ENCODE results near the gene ADGRV1. TPM values are rescaled to one million over a fixed set of nuclear protein-coding genes. Genes with fewer than 3 reads are reported as not detected.
A peak's percentile ranks its signal among the peaks of the same experiment; 100 is the strongest.

The ADGRV1 gene
- polyA plus RNA-seq, 2 of the 4 experiments (the other 2 are of a cell fraction): 0.70 to 3.7 TPM

- Histone ChIP-seq H3K4me2 (peak overlapping the region; percentile 18; the same call in 1 of the 3 replicates), H3K27ac (peak overlapping the region in 1 of 2 experiments; percentile 41; a peak in 1 of 6 replicates), H3K9me3 (no peaks in the 10 kb centered on the region), H3K4me1 (peaks cover 45% of the 10 kb centered on the region), H3K4me3 (no peak overlapping the region)
- FAIRE-seq (no peak), ATAC-seq (peak in 1 of 2 experiments; percentile 49; a peak in 3 of 6 replicates), DNase-seq (ENCODE audit: low read depth in 1 of 2, low spot score in 1 of 2) (no peak)
- POLR2A ChIA-PET: no interaction called here
- no peak for TF ChIP-seq CHD4 (IDR thresholded peaks at IDR 0.05; ENCODE audit: borderline replicate concordance)
- no peak for TF ChIP-seq FOSL2 (IDR thresholded peaks at IDR 0.05)
- TF ChIP-seq FOSL2 (CRISPR knock-in tag; IDR thresholded peaks at IDR 0.05): peak; percentile 21; the same call in 1 of the 2 replicates
- CTCF ChIA-PET: interaction anchor here (1.0 to 1.1 kb wide), 2 partner anchors 11 to 252 kb away, joined by 3 read pairs; no protein-coding TSS in a partner anchor
Measured at GRCh38 chr5:91133183-91133582, 574.6 kb downstream of the ADGRV1 start.

- TF ChIP-seq FOSL2 (IDR thresholded peaks at IDR 0.05) (no peak), FOSL2 (CRISPR knock-in tag; IDR thresholded peaks at IDR 0.05) (no peak), EP300 (IDR thresholded peaks at IDR 0.05) (no peak), HMGXB4 (CRISPR knock-in tag; IDR thresholded peaks at IDR 0.05; ENCODE audit: borderline replicate concordance) (no peak), HES2 (IDR thresholded peaks at IDR 0.05) (no peak), JUN (IDR thresholded peaks at IDR 0.05) (no peak), CBX8 (IDR thresholded peaks at IDR 0.05) (no peak), MAX (IDR thresholded peaks at IDR 0.05) (no peak), HOXA7 (CRISPR knock-in tag; IDR thresholded peaks at IDR 0.05) (no peak), EHMT2 (IDR thresholded peaks at IDR 0.05; ENCODE audit: low read depth) (no peak), HOXB5 (CRISPR knock-in tag; IDR thresholded peaks at IDR 0.05) (no peak)
- no peak overlapping the region for H3K4me3 ChIP-seq
- POLR2A ChIA-PET: no interaction called here
- H3K4me2 ChIP-seq: peak overlapping the region; percentile 19; the same call in 2 of the 3 replicates
- FAIRE-seq (no peak), ATAC-seq (peak in 1 of 2 experiments; percentile 42; a peak in 2 of 6 replicates), DNase-seq (ENCODE audit: low read depth in 1 of 2, low spot score in 1 of 2) (no peak)
- H3K4me1 ChIP-seq: peaks cover 35% of the 10 kb centered on the region
- 76% methylated on average over 5 of the region's 5 CpGs for WGBS (ENCODE audit: missing lambda C conversion rate)
- CTCF ChIA-PET: interaction anchor here (1.4 kb wide), 1 partner anchor 10 kb away, joined by 5 read pairs; no protein-coding TSS in a partner anchor
- peak overlapping the region; percentile 37 to 62; a peak in 5 of 6 replicates for H3K27ac ChIP-seq
- H3K9me3 ChIP-seq: no peaks in the 10 kb centered on the region
Measured at GRCh38 chr5:91135475-91136248, 577.1 kb downstream of the ADGRV1 start.

GRCh38 chr5:91136271-91136670, 577.7 kb downstream of the ADGRV1 start:
- H3K4me2 ChIP-seq: peak overlapping the region; percentile 19; the same call in 2 of the 3 replicates
- FAIRE-seq: no peak
- peak overlapping the region; percentile 37 to 62; a peak in 5 of 6 replicates for H3K27ac ChIP-seq
- peak in 1 of 2 experiments; percentile 23 for DNase-seq (ENCODE audit: low read depth in 1 of 2, low spot score in 1 of 2)
- 0% methylated on average over 1 of the region's 1 CpG for WGBS (ENCODE audit: missing lambda C conversion rate)
- ChIA-PET POLR2A (no interaction called here), CTCF (interaction anchor here (1.7 kb wide), 1 partner anchor 249 kb away, joined by 6 read pairs; no protein-coding TSS in a partner anchor)
- ATAC-seq: peak; percentile 19 to 67; a peak in 4 of 6 replicates
- TF ChIP-seq USF2 (IDR thresholded peaks at IDR 0.05) (no peak), GATA3 (IDR thresholded peaks at IDR 0.05; ENCODE audit: borderline replicate concordance) (no peak), ZFP36 (IDR thresholded peaks at IDR 0.05; ENCODE audit: borderline replicate concordance, partially characterized antibody) (no peak), SMC3 (IDR thresholded peaks at IDR 0.05) (no peak), EHF (CRISPR knock-in tag; IDR thresholded peaks at IDR 0.05) (no peak), RARB (CRISPR knock-in tag; IDR thresholded peaks at IDR 0.05) (no peak), ZC3H11A (IDR thresholded peaks at IDR 0.05) (no peak), BHLHE40 (IDR thresholded peaks at IDR 0.05; ENCODE audit: low read depth, low read length) (no peak), ATOH8 (CRISPR knock-in tag; IDR thresholded peaks at IDR 0.05; ENCODE audit: low read depth) (no peak), E2F6 (IDR thresholded peaks at IDR 0.05; ENCODE audit: borderline replicate concordance, low read depth) (no peak), EP300 (IDR thresholded peaks at IDR 0.05) (no peak), HES2 (IDR thresholded peaks at IDR 0.05) (no peak), MAZ (IDR thresholded peaks at IDR 0.05; ENCODE audit: borderline replicate concordance, low read depth, low read length) (no peak), RFX5 (IDR thresholded peaks at IDR 0.05) (no peak), ZNF302 (CRISPR knock-in tag; IDR thresholded peaks at IDR 0.05) (no peak), MAFK (IDR thresholded peaks at IDR 0.05; ENCODE audit: partially characterized antibody) (no peak), NR3C1 (IDR thresholded peaks at IDR 0.05) (no peak), ESRRA (IDR thresholded peaks at IDR 0.05; ENCODE audit: borderline replicate concordance, low read length) (no peak), FOXS1 (CRISPR knock-in tag; IDR thresholded peaks at IDR 0.05) (no peak), CBX8 (IDR thresholded peaks at IDR 0.05) (no peak)
- no peak overlapping the region for H3K4me3 ChIP-seq
- H3K4me1 ChIP-seq: peaks cover 35% of the 10 kb centered on the region
- no peaks in the 10 kb centered on the region for H3K9me3 ChIP-seq
